A549 (cell line): ENCODE measurements around the gene CFAP43.

Experiments used
- CTCF ChIP-seq: fragments of >200 bp; sonication (Bioruptor Twin); formaldehyde crosslinking; IDR thresholded peaks from 3 replicates; pipeline ENCODE4 v1.5.1; 2016
- POLR2A ChIP-seq: IDR thresholded peaks from 2 replicates; pipeline ENCODE4 v1.6.1; 2012; ENCODE audit warnings: mild to moderate bottlenecking, low read length
- REST ChIP-seq: fragments of 200-600 bp; sonication (generic); IDR thresholded peaks from 2 replicates; pipeline ENCODE4 v1.6.1; 2016; ENCODE audit warnings: antibody characterized with exemption, mild to moderate bottlenecking, moderate library complexity

GRCh38 chr10:104098358-104098925 is 133.7 kb downstream of the CFAP43 start:
- TF ChIP-seq POLR2A (no peak), CTCF (no peak), REST (no peak)
